HL-60 (cell line): ENCODE results near the gene CXCR6.
A peak's percentile ranks its signal among the peaks of the same experiment; 100 is the strongest.

ENCODE experiments used
- GABPA ChIP-seq: IDR thresholded peaks from 2 replicates; pipeline ENCODE4 v1.6.1; 2012; ENCODE audit warnings: low read depth
- POLR2AphosphoS5 ChIP-seq: IDR thresholded peaks from 2 replicates; pipeline ENCODE4 v1.6.1; 2012; ENCODE audit warnings: low read depth
- SPI1 ChIP-seq: IDR thresholded peaks from 2 replicates; pipeline ENCODE4 v1.6.1; 2012; ENCODE audit warnings: low read depth, mild to moderate bottlenecking, borderline replicate concordance
- TF ChIP-seq, protein P1 (sequence below): IDR thresholded peaks from 2 replicates; pipeline ENCODE4 v1.6.1; 2012; ENCODE audit warnings: low read depth; ENCODE audit not compliant: insufficient replicate concordance
- TF ChIP-seq, protein P2 (sequence below): IDR thresholded peaks from one replicate; pipeline ENCODE4 v1.5.1; 2011; ENCODE audit warnings: low read length, control low read depth, inconsistent platforms; ENCODE audit not compliant: insufficient read depth

DNA sequence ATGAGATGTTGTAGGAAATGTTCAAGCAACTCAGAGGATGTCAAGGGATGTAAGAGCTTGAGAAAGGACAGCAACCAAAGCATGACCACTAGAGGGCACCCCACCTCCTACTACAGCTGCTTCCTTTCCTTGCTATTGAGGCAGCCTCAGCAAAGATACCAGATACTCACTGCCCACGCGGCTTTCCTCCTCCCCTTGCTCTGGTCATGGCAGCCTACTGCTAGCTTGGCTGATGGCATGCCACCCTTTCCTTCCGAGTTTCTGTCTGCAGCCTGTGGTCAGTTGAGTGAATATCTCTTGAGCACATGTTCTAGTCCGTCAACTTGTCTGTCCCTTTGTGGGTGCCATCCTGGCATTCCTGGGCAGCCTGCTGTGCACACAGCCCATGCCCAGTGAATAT lies 4.4 kb upstream of the CXCR6 start:
- TF ChIP-seq, protein P1, sequence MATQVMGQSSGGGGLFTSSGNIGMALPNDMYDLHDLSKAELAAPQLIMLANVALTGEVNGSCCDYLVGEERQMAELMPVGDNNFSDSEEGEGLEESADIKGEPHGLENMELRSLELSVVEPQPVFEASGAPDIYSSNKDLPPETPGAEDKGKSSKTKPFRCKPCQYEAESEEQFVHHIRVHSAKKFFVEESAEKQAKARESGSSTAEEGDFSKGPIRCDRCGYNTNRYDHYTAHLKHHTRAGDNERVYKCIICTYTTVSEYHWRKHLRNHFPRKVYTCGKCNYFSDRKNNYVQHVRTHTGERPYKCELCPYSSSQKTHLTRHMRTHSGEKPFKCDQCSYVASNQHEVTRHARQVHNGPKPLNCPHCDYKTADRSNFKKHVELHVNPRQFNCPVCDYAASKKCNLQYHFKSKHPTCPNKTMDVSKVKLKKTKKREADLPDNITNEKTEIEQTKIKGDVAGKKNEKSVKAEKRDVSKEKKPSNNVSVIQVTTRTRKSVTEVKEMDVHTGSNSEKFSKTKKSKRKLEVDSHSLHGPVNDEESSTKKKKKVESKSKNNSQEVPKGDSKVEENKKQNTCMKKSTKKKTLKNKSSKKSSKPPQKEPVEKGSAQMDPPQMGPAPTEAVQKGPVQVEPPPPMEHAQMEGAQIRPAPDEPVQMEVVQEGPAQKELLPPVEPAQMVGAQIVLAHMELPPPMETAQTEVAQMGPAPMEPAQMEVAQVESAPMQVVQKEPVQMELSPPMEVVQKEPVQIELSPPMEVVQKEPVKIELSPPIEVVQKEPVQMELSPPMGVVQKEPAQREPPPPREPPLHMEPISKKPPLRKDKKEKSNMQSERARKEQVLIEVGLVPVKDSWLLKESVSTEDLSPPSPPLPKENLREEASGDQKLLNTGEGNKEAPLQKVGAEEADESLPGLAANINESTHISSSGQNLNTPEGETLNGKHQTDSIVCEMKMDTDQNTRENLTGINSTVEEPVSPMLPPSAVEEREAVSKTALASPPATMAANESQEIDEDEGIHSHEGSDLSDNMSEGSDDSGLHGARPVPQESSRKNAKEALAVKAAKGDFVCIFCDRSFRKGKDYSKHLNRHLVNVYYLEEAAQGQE: no peak
- TF ChIP-seq, protein P2, sequence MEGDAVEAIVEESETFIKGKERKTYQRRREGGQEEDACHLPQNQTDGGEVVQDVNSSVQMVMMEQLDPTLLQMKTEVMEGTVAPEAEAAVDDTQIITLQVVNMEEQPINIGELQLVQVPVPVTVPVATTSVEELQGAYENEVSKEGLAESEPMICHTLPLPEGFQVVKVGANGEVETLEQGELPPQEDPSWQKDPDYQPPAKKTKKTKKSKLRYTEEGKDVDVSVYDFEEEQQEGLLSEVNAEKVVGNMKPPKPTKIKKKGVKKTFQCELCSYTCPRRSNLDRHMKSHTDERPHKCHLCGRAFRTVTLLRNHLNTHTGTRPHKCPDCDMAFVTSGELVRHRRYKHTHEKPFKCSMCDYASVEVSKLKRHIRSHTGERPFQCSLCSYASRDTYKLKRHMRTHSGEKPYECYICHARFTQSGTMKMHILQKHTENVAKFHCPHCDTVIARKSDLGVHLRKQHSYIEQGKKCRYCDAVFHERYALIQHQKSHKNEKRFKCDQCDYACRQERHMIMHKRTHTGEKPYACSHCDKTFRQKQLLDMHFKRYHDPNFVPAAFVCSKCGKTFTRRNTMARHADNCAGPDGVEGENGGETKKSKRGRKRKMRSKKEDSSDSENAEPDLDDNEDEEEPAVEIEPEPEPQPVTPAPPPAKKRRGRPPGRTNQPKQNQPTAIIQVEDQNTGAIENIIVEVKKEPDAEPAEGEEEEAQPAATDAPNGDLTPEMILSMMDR: peak; percentile 97
- TF ChIP-seq POLR2AphosphoS5: no peak
- no peak for TF ChIP-seq GABPA
- TF ChIP-seq SPI1: no peak
